CD8-positive, alpha-beta memory T cell (primary cell): ENCODE measurements around the gene EFNA5. TPM values are rescaled to one million over a fixed set of nuclear protein-coding genes. Genes with fewer than 3 reads are reported as not detected.

Experiments
- CTCF ChIA-PET: fragments of 350-600 bp; sonication (Branson Sonifier 250); formaldehyde crosslinking; loops from one replicate; lab custom pipeline; 2021; ENCODE audit warnings: antibody characterized with exemption; lab: Charles Lee
- POLR2A ChIA-PET: fragments of 350-600 bp; sonication (Branson Sonifier 250); formaldehyde crosslinking; loops from one replicate; lab custom pipeline; 2021; ENCODE audit warnings: antibody characterized with exemption; lab: Charles Lee
- DNase-seq, 5 donors: peaks; one replicate each; pipeline versions ENCODE4 v3.0.0 to v3.0.0-alpha.2; 2020 to 2022; ENCODE audit warnings: mixed read lengths in 1 of 5
- H3K27ac ChIP-seq: one replicate; pipeline ENCODE4 v1.7.0; 2013; ENCODE audit warnings: low read depth, mild to moderate bottlenecking, low read length, moderate library complexity
- H3K27me3 ChIP-seq: 2 replicates; pipeline ENCODE4 v1.7.0; 2013; ENCODE audit warnings: low read length, mild to moderate bottlenecking; ENCODE audit not compliant: insufficient read depth, poor library complexity, severe bottlenecking
- H3K36me3 ChIP-seq: 2 replicates; pipeline ENCODE4 v1.7.0; 2013; ENCODE audit warnings: mild to moderate bottlenecking, low read length, moderate library complexity; ENCODE audit not compliant: insufficient read depth
- H3K4me1 ChIP-seq: 2 replicates; pipeline ENCODE4 v1.7.0; 2013; ENCODE audit warnings: mild to moderate bottlenecking, low read length, moderate library complexity; ENCODE audit not compliant: insufficient read depth
- H3K4me3 ChIP-seq: 2 replicates; pipeline ENCODE4 v1.7.0; 2013; ENCODE audit warnings: mild to moderate bottlenecking, low read length
- H3K9me3 ChIP-seq: 2 replicates; pipeline ENCODE4 v1.7.0; 2013; ENCODE audit warnings: mild to moderate bottlenecking, low read length
- H3K27ac Mint-ChIP-seq, 8 donors: one replicate each; pipeline ENCODE4 v1.8.0; 2020 to 2021; ENCODE audit warnings: mixed read lengths in 8 of 8, mild to moderate bottlenecking in 6 of 8, inconsistent platforms in 3 of 8, moderate library complexity in 3 of 8
- H3K27me3 Mint-ChIP-seq, 2 donors: one replicate each; pipeline ENCODE4 v1.8.0; 2020 to 2021; ENCODE audit warnings: mixed read lengths in 2 of 2, mild to moderate bottlenecking in 1 of 2, moderate library complexity in 1 of 2
- H3K36me3 Mint-ChIP-seq, 3 donors: one replicate each; pipeline ENCODE4 v1.8.0; 2020 to 2021; ENCODE audit warnings: mixed read lengths in 3 of 3, inconsistent platforms in 1 of 3, mild to moderate bottlenecking in 1 of 3
- H3K4me1 Mint-ChIP-seq, 3 donors: one replicate each; pipeline ENCODE4 v1.8.0; 2020 to 2021; ENCODE audit warnings: mixed read lengths in 3 of 3, inconsistent platforms in 1 of 3, mild to moderate bottlenecking in 1 of 3
- H3K4me3 Mint-ChIP-seq, 7 donors: one replicate each; pipeline ENCODE4 v1.8.0; 2020 to 2021; ENCODE audit warnings: mixed read lengths in 7 of 7, mild to moderate bottlenecking in 6 of 7, moderate library complexity in 4 of 7, inconsistent platforms in 2 of 7
- H3K9me3 Mint-ChIP-seq, 5 donors: one replicate each; pipeline ENCODE4 v1.8.0; 2020 to 2022; ENCODE audit warnings: mixed read lengths in 5 of 5, mild to moderate bottlenecking in 3 of 5, moderate library complexity in 2 of 5, inconsistent platforms in 1 of 5
- polyA plus RNA-seq: library from polyadenylated mRNA; unstranded; fragments of 300-500 nt; fragmentation: Illumina TruSeq; gene quantifications from one replicate; pipeline ENCODE4 v1.2.3, GENCODE V29; 2021
- total RNA-seq, 2 experiments: library from RNA; stranded (reverse); gene quantifications; one replicate each; pipeline ENCODE4 v1.2.3, GENCODE V29; 2021

EFNA5 gene
- total and polyA plus RNA-seq, 3 experiments from 2014 or later: 0.21 TPM; not detected in 2

DNA sequence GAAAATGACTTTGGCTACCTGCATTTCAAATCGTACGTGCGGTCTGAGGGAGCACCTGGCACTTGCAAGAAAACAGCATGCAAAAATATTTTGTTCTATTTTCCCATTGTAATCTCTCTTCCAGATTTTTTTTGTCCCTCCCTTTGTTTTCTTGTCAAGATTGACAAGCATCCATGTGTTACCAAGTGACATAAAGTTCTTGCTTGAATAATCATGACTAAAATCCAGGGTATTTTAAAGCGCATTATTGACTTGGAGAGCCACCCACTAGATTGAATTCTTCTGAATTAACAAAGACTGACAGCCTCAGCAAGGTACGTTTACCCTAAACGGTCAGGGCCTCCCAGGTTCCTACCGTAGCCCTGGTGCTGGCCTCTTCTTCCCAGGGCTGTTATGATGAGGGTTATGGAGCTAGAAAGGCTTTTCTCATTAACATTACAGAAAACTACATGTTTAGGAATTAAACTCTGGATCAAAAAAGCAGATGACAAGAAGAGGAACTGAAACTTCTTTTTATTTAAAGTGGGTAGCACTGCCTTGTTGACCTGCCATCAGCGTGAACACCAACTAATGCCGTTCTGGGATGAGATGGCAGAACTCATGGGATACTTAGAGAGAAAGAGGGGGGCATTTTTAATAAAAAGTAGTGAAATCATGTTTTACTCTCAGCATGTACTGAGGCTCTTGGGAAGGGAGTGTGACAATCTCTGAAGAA is 297.0 kb downstream of the EFNA5 start:
- Histone ChIP-seq H3K9me3 (no peaks in the 10 kb centered on the region), H3K4me3 (no peak overlapping the region), H3K36me3 (no peaks in the 10 kb centered on the region), H3K27ac (no peak overlapping the region), H3K4me1 (no peaks in the 10 kb centered on the region), H3K27me3 (no peaks in the 10 kb centered on the region)
- Mint-ChIP-seq H3K27ac (no peak overlapping the region), H3K4me3 (no peak overlapping the region), H3K9me3 (no peaks in the 10 kb centered on the region), H3K27me3 (peaks cover 2 to 4% of the 10 kb centered on the region in 2 donors), H3K36me3 (no peaks in the 10 kb centered on the region), H3K4me1 (no peaks in the 10 kb centered on the region)
- no peak for DNase-seq
- ChIA-PET CTCF (no interaction called here), POLR2A (no interaction called here)

DNA sequence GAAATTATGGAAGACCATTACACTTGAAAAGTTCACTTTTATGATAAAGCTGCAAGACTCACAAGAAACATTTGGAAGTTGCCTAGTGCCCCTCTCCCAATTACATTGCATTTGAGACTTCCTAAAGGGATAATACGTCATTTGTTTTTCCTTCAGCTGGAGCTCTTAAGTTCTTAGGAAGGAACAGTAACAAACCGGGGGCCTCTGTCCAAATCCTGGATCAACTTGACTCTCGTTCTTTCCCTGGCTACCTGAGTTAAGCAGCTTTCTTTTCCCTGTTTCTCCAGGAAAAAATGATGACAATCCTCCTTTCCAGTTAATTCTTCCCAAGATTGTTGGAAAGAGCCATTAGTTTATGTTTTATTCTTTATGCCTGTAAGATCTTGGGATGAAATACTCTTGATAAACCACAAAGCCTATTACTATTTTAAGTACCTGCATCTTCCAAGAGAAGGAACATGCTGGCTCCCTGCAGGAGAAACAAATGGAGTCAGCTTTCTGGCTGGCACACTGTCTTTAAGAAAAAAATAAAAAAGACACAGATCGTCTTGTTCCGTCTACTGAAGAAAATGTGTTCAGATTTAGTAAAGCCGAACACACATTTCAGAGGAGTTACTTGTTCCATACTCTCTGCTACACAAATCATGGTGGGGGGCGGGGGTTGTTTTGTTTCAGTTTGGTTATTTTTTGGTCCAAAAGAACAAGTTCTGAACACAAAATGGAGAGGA is 297.9 kb downstream of the EFNA5 start:
- ChIA-PET POLR2A (no interaction called here), CTCF (no interaction called here)
- Mint-ChIP-seq H3K4me3 (no peak overlapping the region), H3K9me3 (no peaks in the 10 kb centered on the region), H3K36me3 (no peaks in the 10 kb centered on the region), H3K27ac (no peak overlapping the region), H3K4me1 (no peaks in the 10 kb centered on the region), H3K27me3 (peaks cover 2 to 4% of the 10 kb centered on the region in 2 donors)
- H3K27ac ChIP-seq: no peak overlapping the region
- no peak overlapping the region for H3K4me3 ChIP-seq
- H3K36me3 ChIP-seq: no peaks in the 10 kb centered on the region
- no peaks in the 10 kb centered on the region for H3K9me3 ChIP-seq
- H3K27me3 ChIP-seq: no peaks in the 10 kb centered on the region
- DNase-seq: no peak
- no peaks in the 10 kb centered on the region for H3K4me1 ChIP-seq

DNA sequence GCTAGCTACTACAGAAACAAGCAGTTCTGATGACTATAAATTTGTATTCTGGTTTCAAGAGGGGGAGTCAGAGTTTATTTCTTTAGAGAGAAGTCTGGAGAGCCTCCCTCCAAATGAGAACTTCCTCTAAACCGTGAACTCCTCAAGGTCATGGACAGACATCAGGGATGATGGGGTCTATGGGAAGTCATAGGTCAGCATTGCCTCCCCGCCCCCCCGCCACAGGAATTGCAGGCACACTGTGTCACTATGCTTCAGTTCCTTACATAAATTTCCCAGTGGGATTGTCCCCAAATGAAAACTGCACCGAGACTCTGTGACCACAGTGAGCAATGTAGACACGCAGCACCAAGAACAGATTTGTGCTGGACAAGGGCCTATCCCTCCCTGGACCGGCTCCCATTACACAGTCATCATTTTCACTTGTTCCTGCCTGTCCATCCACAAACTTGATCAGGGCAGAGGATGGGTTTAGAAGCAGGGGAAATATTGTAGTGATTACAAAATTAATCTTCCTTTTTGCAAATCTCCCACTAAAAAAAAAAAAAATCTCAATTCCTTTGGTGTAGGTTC is 300.3 kb downstream of the EFNA5 start:
- POLR2A ChIA-PET: no interaction called here
- CTCF ChIA-PET: no interaction called here
- DNase-seq: no peak
- Histone ChIP-seq H3K27ac (no peak overlapping the region), H3K4me3 (no peak overlapping the region), H3K4me1 (no peaks in the 10 kb centered on the region), H3K9me3 (no peaks in the 10 kb centered on the region), H3K27me3 (no peaks in the 10 kb centered on the region), H3K36me3 (no peaks in the 10 kb centered on the region)
- H3K4me3 Mint-ChIP-seq: no peak overlapping the region
- no peaks in the 10 kb centered on the region for H3K27me3 Mint-ChIP-seq
- no peaks in the 10 kb centered on the region for H3K9me3 Mint-ChIP-seq
- H3K4me1 Mint-ChIP-seq: peaks cover 5 to 13% (median 6%) of the 10 kb centered on the region in 3 donors
- no peak overlapping the region for H3K27ac Mint-ChIP-seq
- no peaks in the 10 kb centered on the region for H3K36me3 Mint-ChIP-seq

DNA sequence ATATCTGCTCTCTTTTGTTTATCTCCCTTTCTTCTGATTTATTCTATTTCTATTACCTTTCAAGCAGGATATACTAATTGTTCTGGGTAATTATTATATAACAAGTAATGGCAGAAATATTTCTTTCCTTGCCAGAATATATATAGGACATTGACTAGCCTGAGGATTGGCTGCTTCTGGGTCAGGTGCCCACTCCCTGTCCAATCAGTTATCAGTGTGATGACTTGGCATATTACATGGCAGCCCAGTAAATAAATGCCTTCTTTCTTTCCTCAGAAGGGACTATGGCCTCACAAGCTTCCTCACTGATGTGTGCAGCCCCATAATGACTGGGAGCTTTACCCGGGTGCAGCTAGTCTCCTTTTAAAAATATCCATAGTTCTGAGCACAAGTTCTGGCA is 301.1 kb downstream of the EFNA5 start:
- Histone ChIP-seq H3K4me3 (no peak overlapping the region), H3K27me3 (no peaks in the 10 kb centered on the region), H3K4me1 (no peaks in the 10 kb centered on the region), H3K36me3 (no peaks in the 10 kb centered on the region), H3K9me3 (no peaks in the 10 kb centered on the region), H3K27ac (no peak overlapping the region)
- Mint-ChIP-seq H3K9me3 (no peaks in the 10 kb centered on the region), H3K4me1 (peaks cover 13 to 21% (median 15%) of the 10 kb centered on the region in 3 donors), H3K27me3 (no peaks in the 10 kb centered on the region), H3K4me3 (no peak overlapping the region), H3K36me3 (no peaks in the 10 kb centered on the region), H3K27ac (peak overlapping the region in 1 of 8 donors; percentile 8)
- ChIA-PET POLR2A (no interaction called here), CTCF (no interaction called here)
- no peak for DNase-seq

DNA sequence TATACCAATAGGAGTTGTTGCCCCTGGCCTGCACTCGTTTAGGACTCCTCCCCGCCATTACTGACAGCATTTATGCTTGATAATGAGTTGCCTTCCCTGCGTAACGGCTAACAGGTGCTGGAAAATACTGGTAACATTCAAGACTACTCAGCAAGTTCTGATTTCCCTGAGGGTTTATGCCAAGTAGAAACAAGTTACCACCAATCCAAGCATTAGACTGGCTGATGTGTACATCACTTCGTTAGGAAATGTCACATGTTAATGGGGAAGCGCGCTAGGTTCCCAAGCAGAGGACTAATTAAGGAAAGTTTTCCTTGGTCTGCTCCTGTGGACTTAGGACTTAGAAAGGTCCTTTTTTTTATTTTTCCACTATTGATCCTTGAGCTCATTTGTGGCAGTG is 302.1 kb downstream of the EFNA5 start:
- H3K9me3 Mint-ChIP-seq: no peaks in the 10 kb centered on the region
- Histone ChIP-seq H3K27ac (no peak overlapping the region), H3K4me1 (no peaks in the 10 kb centered on the region), H3K4me3 (no peak overlapping the region), H3K27me3 (no peaks in the 10 kb centered on the region), H3K9me3 (no peaks in the 10 kb centered on the region), H3K36me3 (no peaks in the 10 kb centered on the region)
- H3K27me3 Mint-ChIP-seq: no peaks in the 10 kb centered on the region
- ChIA-PET POLR2A (no interaction called here), CTCF (no interaction called here)
- H3K4me1 Mint-ChIP-seq: peaks cover 16 to 29% (median 21%) of the 10 kb centered on the region in 3 donors
- no peak overlapping the region for H3K27ac Mint-ChIP-seq
- H3K36me3 Mint-ChIP-seq: no peaks in the 10 kb centered on the region
- no peak overlapping the region for H3K4me3 Mint-ChIP-seq
- no peak for DNase-seq

DNA sequence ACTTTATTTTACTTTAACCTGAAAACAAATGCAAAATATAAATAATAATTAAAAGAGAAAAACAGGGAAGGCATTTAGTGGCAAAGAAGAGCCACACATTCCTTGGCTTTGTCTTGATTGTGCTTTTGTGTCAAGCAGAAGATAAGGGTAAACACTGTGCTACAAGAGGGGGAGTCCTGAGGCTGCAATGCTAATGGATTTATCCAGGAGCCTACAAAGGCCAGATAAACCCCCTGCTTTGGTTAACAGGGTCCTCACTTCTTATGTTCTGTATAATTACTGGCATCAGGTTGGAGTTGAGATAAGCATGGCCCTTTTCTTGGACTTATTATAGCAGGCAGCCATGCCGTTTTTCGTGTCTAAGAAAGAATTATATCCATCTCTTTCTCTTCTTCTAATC is 302.8 kb downstream of the EFNA5 start:
- Mint-ChIP-seq H3K9me3 (no peaks in the 10 kb centered on the region), H3K27ac (no peak overlapping the region), H3K4me3 (no peak overlapping the region), H3K4me1 (peaks cover 16 to 29% (median 21%) of the 10 kb centered on the region in 3 donors), H3K27me3 (no peaks in the 10 kb centered on the region), H3K36me3 (no peaks in the 10 kb centered on the region)
- ChIA-PET CTCF (no interaction called here), POLR2A (no interaction called here)
- H3K9me3 ChIP-seq: no peaks in the 10 kb centered on the region
- no peak overlapping the region for H3K27ac ChIP-seq
- no peaks in the 10 kb centered on the region for H3K36me3 ChIP-seq
- H3K4me3 ChIP-seq: no peak overlapping the region
- H3K27me3 ChIP-seq: no peaks in the 10 kb centered on the region
- no peaks in the 10 kb centered on the region for H3K4me1 ChIP-seq
- no peak for DNase-seq

DNA sequence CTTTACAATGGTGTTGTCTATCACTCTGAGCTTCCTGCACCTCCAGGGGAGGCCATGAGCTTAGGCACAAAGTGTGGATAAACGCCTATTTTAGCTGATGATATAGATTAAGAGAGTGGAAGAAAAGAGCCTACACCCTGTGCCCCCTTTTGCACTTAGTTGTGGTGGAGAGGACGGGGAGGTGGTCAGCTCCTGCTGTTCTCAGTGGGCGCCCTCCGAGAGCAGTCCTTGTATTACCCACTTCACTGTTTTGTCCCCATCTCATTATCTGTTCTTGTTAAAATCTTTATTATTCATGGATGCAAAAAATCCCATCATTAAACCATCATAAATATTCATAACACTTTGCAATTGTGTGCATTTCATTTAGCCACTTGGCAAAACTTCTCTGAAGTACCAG is 303.3 kb downstream of the EFNA5 start:
- Mint-ChIP-seq H3K9me3 (no peaks in the 10 kb centered on the region), H3K27ac (no peak overlapping the region), H3K27me3 (no peaks in the 10 kb centered on the region), H3K4me1 (peaks cover 16 to 29% (median 21%) of the 10 kb centered on the region in 3 donors), H3K4me3 (no peak overlapping the region), H3K36me3 (no peaks in the 10 kb centered on the region)
- no peaks in the 10 kb centered on the region for H3K4me1 ChIP-seq
- no peaks in the 10 kb centered on the region for H3K9me3 ChIP-seq
- no peaks in the 10 kb centered on the region for H3K27me3 ChIP-seq
- ChIA-PET POLR2A (no interaction called here), CTCF (no interaction called here)
- H3K4me3 ChIP-seq: no peak overlapping the region
- DNase-seq: no peak
- H3K27ac ChIP-seq: no peak overlapping the region
- H3K36me3 ChIP-seq: no peaks in the 10 kb centered on the region
